ENCODE results near the gene CKS1B. TPM values are rescaled to one million over a fixed set of nuclear protein-coding genes. Genes with fewer than 3 reads are reported as not detected.

The CKS1B gene
- polyA plus RNA-seq, 1 experiment, result 111 TPM

- ChIA-PET POLR2A (interaction anchor here (0.6 kb wide), 1 partner anchor 1115 kb away, joined by 7 read pairs; no protein-coding TSS in a partner anchor), CTCF (interaction anchor here (0.7 to 9.0 kb wide), 25 partner anchors 11 to 439 kb away, joined by 3 to 95 read pairs (median 6); partner anchors contain the start of genes CKS1B, FLAD1, PBXIP1 and PMVK)
- no peak for DNase-seq (ENCODE audit: low read depth)
Measured at GRCh38 chr1:154998818-154999570, 24.5 kb downstream of the CKS1B start.

GRCh38 chr1:154999571-155000410 is 25.3 kb downstream of the CKS1B start:
- no peak for DNase-seq (ENCODE audit: low read depth)
- POLR2A ChIA-PET, result interaction anchor here (0.6 kb wide), 1 partner anchor 29 kb away, joined by 3 read pairs; no protein-coding TSS in a partner anchor

More at GRCh38 chr1:154998818-154999570, 24.5 kb downstream of the CKS1B start:
- TF ChIP-seq, protein P1, sequence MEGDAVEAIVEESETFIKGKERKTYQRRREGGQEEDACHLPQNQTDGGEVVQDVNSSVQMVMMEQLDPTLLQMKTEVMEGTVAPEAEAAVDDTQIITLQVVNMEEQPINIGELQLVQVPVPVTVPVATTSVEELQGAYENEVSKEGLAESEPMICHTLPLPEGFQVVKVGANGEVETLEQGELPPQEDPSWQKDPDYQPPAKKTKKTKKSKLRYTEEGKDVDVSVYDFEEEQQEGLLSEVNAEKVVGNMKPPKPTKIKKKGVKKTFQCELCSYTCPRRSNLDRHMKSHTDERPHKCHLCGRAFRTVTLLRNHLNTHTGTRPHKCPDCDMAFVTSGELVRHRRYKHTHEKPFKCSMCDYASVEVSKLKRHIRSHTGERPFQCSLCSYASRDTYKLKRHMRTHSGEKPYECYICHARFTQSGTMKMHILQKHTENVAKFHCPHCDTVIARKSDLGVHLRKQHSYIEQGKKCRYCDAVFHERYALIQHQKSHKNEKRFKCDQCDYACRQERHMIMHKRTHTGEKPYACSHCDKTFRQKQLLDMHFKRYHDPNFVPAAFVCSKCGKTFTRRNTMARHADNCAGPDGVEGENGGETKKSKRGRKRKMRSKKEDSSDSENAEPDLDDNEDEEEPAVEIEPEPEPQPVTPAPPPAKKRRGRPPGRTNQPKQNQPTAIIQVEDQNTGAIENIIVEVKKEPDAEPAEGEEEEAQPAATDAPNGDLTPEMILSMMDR (IDR thresholded peaks at IDR 0.05; ENCODE audit: insufficient read depth, low read depth, low read length), result peak; percentile 96
- H3K36me3 ChIP-seq (ENCODE audit: control insufficient read depth, insufficient read depth, low read length), result no peaks in the 10 kb centered on the region
- peak overlapping the region; percentile 27 for H3K4me3 ChIP-seq (ENCODE audit: low read depth, low read length)
- H3K27me3 ChIP-seq (ENCODE audit: control insufficient read depth, insufficient read depth, low read length), result no peaks in the 10 kb centered on the region

GRCh38 chr1:155000411-155000725 is 25.9 kb downstream of the CKS1B start:
- TF ChIP-seq, protein P1 (IDR thresholded peaks at IDR 0.05; ENCODE audit: insufficient read depth, low read depth, low read length), result no peak
- Histone ChIP-seq H3K36me3 (ENCODE audit: control insufficient read depth, insufficient read depth, low read length) (no peaks in the 10 kb centered on the region), H3K27me3 (ENCODE audit: control insufficient read depth, insufficient read depth, low read length) (no peaks in the 10 kb centered on the region), H3K4me3 (ENCODE audit: low read depth, low read length) (peak overlapping the region; percentile 64)
- CTCF ChIA-PET, result interaction anchor here (0.7 to 9.0 kb wide), 14 partner anchors 15 to 441 kb away, joined by 4 to 95 read pairs (median 12); partner anchors contain the start of genes ADAM15, CKS1B, FLAD1 and PBXIP1
- POLR2A ChIA-PET, result no interaction called here
- DNase-seq (ENCODE audit: low read depth), result no peak

More at GRCh38 chr1:154999571-155000410, 25.3 kb downstream of the CKS1B start:
- CTCF ChIA-PET, result interaction anchor here (0.7 to 9.0 kb wide), 24 partner anchors 12 to 440 kb away, joined by 3 to 95 read pairs (median 6); partner anchors contain the start of genes ADAM15, CKS1B, FLAD1 and PBXIP1
- Histone ChIP-seq H3K36me3 (ENCODE audit: control insufficient read depth, insufficient read depth, low read length) (no peaks in the 10 kb centered on the region), H3K27me3 (ENCODE audit: control insufficient read depth, insufficient read depth, low read length) (no peaks in the 10 kb centered on the region), H3K4me3 (ENCODE audit: low read depth, low read length) (peak overlapping the region; percentile 64)
- TF ChIP-seq, protein P1 (IDR thresholded peaks at IDR 0.05; ENCODE audit: insufficient read depth, low read depth, low read length), result no peak

DNA sequence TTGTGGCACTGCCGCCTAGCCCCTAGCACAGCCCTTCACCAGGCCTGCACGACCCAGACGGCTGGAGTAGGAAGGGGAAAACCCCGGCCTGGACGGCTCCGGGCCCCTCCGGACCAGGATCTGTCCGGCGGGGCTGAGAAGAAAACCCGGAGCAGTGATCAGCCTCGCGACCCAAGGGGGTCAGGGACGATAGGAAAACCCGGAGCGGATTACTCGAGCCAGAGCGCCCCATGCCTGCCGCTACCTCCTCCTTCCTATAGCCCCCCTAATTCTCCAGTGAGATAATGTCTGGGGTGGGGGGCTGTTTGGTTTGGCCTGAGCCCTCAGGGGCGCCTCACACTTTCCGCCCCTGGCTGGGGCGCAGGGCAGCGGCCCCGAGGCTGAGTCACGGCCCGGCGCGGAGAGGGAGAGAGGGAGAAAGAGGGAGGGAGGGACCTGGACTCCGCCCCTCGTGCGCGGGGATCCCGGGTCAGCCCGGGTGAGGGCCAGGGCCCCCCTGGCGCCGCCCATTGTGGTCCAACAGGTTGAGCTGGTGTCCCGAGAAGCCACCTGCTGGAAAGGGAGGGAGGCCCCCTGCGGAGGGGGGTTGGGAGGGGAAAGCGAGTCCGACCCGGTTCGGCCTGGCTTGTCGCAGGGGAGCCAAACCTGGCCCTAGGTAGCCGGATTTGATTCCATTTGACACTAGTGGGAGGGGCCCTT is 26.4 kb downstream of the CKS1B start:
- H3K4me3 ChIP-seq (ENCODE audit: low read depth, low read length), result peak overlapping the region; percentile 64
- ChIA-PET CTCF (interaction anchor here (0.5 to 9.0 kb wide), 12 partner anchors 13 to 967 kb away, joined by 3 to 95 read pairs (median 6); partner anchors contain the start of genes CKS1B and PBXIP1), POLR2A (no interaction called here)
- H3K36me3 ChIP-seq (ENCODE audit: control insufficient read depth, insufficient read depth, low read length), result no peaks in the 10 kb centered on the region
- TF ChIP-seq, protein P1 (IDR thresholded peaks at IDR 0.05; ENCODE audit: insufficient read depth, low read depth, low read length), result no peak
- H3K27me3 ChIP-seq (ENCODE audit: control insufficient read depth, insufficient read depth, low read length), result no peaks in the 10 kb centered on the region
- no peak for DNase-seq (ENCODE audit: low read depth)
